Suprapubic skin (tissue), 4 donors: Measurements from ENCODE around the gene CCDC191. TPM values are rescaled to one million over a fixed set of nuclear protein-coding genes. Genes with fewer than 3 reads are reported as not detected.

ENCODE experiments used
- DNase-seq, 2 donors: peaks; one replicate each; pipeline ENCODE4 v3.0.0-alpha.2; 2019; ENCODE audit warnings: low spot score in 2 of 2
- H3K27ac ChIP-seq: fragments of 200-600 bp; sonication (generic); one replicate; pipeline ENCODE4 v1.5.1; 2019
- H3K27me3 ChIP-seq: fragments of 200-600 bp; sonication (generic); one replicate; pipeline ENCODE4 v1.5.1; 2019
- H3K36me3 ChIP-seq: fragments of 200-600 bp; sonication (generic); one replicate; pipeline ENCODE4 v1.5.1; 2019
- H3K4me1 ChIP-seq: fragments of 200-600 bp; sonication (generic); one replicate; pipeline ENCODE4 v1.5.1; 2019
- H3K4me3 ChIP-seq: fragments of 200-600 bp; sonication (generic); one replicate; pipeline ENCODE4 v1.5.1; 2019; ENCODE audit warnings: mild to moderate bottlenecking
- H3K9me3 ChIP-seq: fragments of 200-600 bp; sonication (generic); one replicate; pipeline ENCODE4 v1.5.1; 2019
- CTCF ChIP-seq, 2 donors: fragments of 200-600 bp in 1 of 2; fragments of 450-650 bp in 1 of 2; sonication (generic) in 1 of 2; IDR thresholded peaks; one replicate each; pipeline ENCODE4 v1.5.1; 2016 to 2019; ENCODE audit warnings: antibody characterized with exemption in 2 of 2, mild to moderate bottlenecking in 1 of 2, moderate library complexity in 1 of 2
- EP300 ChIP-seq: sonication (generic); formaldehyde crosslinking; IDR thresholded peaks from one replicate; pipeline ENCODE4 v1.6.1; 2017; ENCODE audit warnings: antibody characterized with exemption
- POLR2A ChIP-seq, 2 donors: fragments of 450-650 bp; IDR thresholded peaks; one replicate each; pipeline ENCODE4 v1.6.1; 2017; ENCODE audit warnings: antibody characterized with exemption in 2 of 2, mild to moderate bottlenecking in 2 of 2, moderate library complexity in 2 of 2
- POLR2AphosphoS5 ChIP-seq, 3 donors: sonication (generic); formaldehyde crosslinking; IDR thresholded peaks; one replicate each; pipeline ENCODE4 v1.6.1; 2017; ENCODE audit warnings: antibody characterized with exemption in 3 of 3
- WGBS: methylation state at CpG from one replicate; pipeline ENCODE4 v1.1.5; 2018; 5-methylcytosine and 5-hydroxymethylcytosine counted together
- total RNA-seq, 4 donors: library from RNA; depleted of rRNA; stranded (reverse); fragments of >200 nt; gene quantifications; one replicate each; pipeline ENCODE4 v1.1.0, GENCODE V29; 2016

The CCDC191 gene
- total RNA-seq, 4 donors from 2014 or later: 2.6 to 10.9 (median 4.8) TPM

- TF ChIP-seq POLR2AphosphoS5 (IDR thresholded peaks at IDR 0.05) (no peak), POLR2A (IDR thresholded peaks at IDR 0.05) (no peak), CTCF (IDR thresholded peaks at IDR 0.05) (no peak), EP300 (no peak)
Observed at GRCh38 chr3:114034211-114034610, 22.1 kb downstream of the CCDC191 start.

GRCh38 chr3:114033721-114034120 lies 22.6 kb downstream of the CCDC191 start:
- Histone ChIP-seq H3K4me3 (no peak overlapping the region), H3K9me3 (no peaks in the 10 kb centered on the region), H3K27me3 (no peaks in the 10 kb centered on the region), H3K36me3 (peaks cover 15% of the 10 kb centered on the region), H3K4me1 (no peaks in the 10 kb centered on the region), H3K27ac (no peak overlapping the region)
- DNase-seq: no peak
- WGBS: 55% methylated on average over 1 of the region's 1 CpG
- no peak for TF ChIP-seq POLR2A (IDR thresholded peaks at IDR 0.05)
- TF ChIP-seq POLR2AphosphoS5 (IDR thresholded peaks at IDR 0.05): no peak
- TF ChIP-seq EP300: no peak
- TF ChIP-seq CTCF (IDR thresholded peaks at IDR 0.05): no peak

More at GRCh38 chr3:114034211-114034610, 22.1 kb downstream of the CCDC191 start:
- no peak overlapping the region for H3K4me3 ChIP-seq
- H3K36me3 ChIP-seq: peaks cover 15% of the 10 kb centered on the region
- no peaks in the 10 kb centered on the region for H3K9me3 ChIP-seq
- no peak overlapping the region for H3K27ac ChIP-seq
- no peaks in the 10 kb centered on the region for H3K4me1 ChIP-seq
- DNase-seq: no peak
- H3K27me3 ChIP-seq: no peaks in the 10 kb centered on the region

- no peaks in the 10 kb centered on the region for H3K4me1 ChIP-seq
- DNase-seq: no peak
- no peak overlapping the region for H3K4me3 ChIP-seq
- H3K9me3 ChIP-seq: no peaks in the 10 kb centered on the region
- no peak overlapping the region for H3K27ac ChIP-seq
- H3K36me3 ChIP-seq: peaks cover 2% of the 10 kb centered on the region
- 70% methylated on average over 2 of the region's 2 CpGs for WGBS
- no peaks in the 10 kb centered on the region for H3K27me3 ChIP-seq
- TF ChIP-seq POLR2A (IDR thresholded peaks at IDR 0.05) (no peak), POLR2AphosphoS5 (IDR thresholded peaks at IDR 0.05) (no peak), EP300 (no peak), CTCF (IDR thresholded peaks at IDR 0.05) (no peak)
Observed at GRCh38 chr3:114026331-114026730, 30.0 kb downstream of the CCDC191 start.

DNA sequence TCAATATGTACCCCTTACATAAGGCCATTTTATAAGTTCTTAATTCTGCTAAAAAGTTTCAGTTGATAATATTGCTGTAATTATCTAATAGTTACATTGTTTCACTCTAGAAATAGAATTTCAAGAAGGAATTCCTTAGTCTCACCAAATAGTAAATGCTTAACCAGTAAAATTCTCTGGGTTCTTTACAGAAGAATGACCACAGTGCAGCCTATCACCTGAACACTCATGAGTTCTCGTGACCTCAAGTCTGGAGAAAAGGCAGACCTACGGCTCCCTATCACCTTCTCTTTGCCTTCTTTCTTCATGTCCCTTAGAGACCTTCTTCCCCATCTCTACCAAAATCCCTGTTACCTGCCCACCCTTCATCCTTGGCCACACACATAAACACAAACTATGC lies 30.9 kb downstream of the CCDC191 start:
- no peak overlapping the region for H3K27ac ChIP-seq

More for the DNA sequence above, 30.9 kb downstream of the CCDC191 start:
- no peaks in the 10 kb centered on the region for H3K9me3 ChIP-seq
- no peaks in the 10 kb centered on the region for H3K4me1 ChIP-seq
- DNase-seq: no peak
- TF ChIP-seq POLR2A (IDR thresholded peaks at IDR 0.05): no peak
- no peak for TF ChIP-seq CTCF (IDR thresholded peaks at IDR 0.05)
- no peak for TF ChIP-seq EP300
- TF ChIP-seq POLR2AphosphoS5 (IDR thresholded peaks at IDR 0.05): no peak
- no peak overlapping the region for H3K4me3 ChIP-seq
- H3K27me3 ChIP-seq: no peaks in the 10 kb centered on the region
- 98% methylated on average over 2 of the region's 2 CpGs for WGBS
- H3K36me3 ChIP-seq: no peaks in the 10 kb centered on the region
